Measurements from ENCODE around the gene HACD3. TPM values are rescaled to one million over a fixed set of nuclear protein-coding genes. Genes with fewer than 3 reads are reported as not detected.

Gene HACD3
- total and polyA plus RNA-seq, 2 of the 13 experiments (the other 11 are each of a cell fraction or from before 2014, with no cell fraction given) = 73.6 to 161 TPM

DNA sequence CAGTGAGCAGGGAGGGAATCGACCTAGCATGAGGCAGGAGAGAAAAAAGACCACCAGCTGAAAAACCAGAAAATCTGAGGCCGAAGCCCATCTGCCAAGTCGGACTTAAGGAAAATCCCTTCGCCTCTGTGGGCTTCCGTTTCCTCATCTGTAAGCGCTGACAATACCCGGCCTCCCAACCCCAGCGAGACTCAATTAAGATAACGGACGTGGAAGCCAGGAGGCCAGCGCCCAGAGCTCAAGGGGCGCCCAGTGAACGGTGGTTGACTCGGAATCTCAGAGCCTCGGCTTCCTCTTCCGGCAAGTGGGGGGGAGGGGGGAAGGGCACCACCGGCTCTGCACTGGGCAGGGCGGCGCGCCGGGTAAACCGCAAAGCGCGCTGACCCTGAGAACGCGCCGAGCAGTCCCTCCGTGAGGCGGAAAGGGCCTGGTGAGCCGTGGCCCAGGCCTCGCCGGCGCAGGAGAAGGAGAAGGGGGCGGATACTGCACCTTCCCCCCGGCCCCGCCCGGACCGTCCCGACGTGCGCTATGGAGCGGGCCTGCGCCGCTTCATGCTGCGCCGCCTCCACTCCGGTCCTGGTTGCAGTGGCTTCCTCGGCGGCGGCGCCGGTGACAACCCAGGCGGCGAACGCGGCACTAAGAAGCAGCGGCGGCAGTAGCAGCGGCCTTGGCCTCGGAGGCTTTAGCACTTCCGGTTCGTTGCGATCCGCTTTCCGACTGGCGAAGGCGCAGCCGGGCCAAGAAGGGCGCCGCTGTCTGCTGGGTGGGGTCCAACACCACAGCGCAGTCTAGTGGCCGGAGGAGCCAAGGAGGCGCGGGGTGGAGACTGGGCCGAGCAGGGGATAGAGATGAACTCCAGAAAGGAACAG, 13.0 kb upstream of the HACD3 start, which contains the start of gene DPP8 (continued):
- TF ChIP-seq, protein P1, sequence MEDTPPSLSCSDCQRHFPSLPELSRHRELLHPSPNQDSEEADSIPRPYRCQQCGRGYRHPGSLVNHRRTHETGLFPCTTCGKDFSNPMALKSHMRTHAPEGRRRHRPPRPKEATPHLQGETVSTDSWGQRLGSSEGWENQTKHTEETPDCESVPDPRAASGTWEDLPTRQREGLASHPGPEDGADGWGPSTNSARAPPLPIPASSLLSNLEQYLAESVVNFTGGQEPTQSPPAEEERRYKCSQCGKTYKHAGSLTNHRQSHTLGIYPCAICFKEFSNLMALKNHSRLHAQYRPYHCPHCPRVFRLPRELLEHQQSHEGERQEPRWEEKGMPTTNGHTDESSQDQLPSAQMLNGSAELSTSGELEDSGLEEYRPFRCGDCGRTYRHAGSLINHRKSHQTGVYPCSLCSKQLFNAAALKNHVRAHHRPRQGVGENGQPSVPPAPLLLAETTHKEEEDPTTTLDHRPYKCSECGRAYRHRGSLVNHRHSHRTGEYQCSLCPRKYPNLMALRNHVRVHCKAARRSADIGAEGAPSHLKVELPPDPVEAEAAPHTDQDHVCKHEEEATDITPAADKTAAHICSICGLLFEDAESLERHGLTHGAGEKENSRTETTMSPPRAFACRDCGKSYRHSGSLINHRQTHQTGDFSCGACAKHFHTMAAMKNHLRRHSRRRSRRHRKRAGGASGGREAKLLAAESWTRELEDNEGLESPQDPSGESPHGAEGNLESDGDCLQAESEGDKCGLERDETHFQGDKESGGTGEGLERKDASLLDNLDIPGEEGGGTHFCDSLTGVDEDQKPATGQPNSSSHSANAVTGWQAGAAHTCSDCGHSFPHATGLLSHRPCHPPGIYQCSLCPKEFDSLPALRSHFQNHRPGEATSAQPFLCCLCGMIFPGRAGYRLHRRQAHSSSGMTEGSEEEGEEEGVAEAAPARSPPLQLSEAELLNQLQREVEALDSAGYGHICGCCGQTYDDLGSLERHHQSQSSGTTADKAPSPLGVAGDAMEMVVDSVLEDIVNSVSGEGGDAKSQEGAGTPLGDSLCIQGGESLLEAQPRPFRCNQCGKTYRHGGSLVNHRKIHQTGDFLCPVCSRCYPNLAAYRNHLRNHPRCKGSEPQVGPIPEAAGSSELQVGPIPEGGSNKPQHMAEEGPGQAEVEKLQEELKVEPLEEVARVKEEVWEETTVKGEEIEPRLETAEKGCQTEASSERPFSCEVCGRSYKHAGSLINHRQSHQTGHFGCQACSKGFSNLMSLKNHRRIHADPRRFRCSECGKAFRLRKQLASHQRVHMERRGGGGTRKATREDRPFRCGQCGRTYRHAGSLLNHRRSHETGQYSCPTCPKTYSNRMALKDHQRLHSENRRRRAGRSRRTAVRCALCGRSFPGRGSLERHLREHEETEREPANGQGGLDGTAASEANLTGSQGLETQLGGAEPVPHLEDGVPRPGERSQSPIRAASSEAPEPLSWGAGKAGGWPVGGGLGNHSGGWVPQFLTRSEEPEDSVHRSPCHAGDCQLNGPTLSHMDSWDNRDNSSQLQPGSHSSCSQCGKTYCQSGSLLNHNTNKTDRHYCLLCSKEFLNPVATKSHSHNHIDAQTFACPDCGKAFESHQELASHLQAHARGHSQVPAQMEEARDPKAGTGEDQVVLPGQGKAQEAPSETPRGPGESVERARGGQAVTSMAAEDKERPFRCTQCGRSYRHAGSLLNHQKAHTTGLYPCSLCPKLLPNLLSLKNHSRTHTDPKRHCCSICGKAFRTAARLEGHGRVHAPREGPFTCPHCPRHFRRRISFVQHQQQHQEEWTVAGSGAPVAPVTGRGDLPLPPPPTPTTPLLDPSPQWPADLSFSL (CRISPR knock-in tag; IDR thresholded peaks at IDR 0.05) = 0 out of 2 replicates have a peak, but pooled peaks have one; percentile 38
- TF ChIP-seq PHF20 (CRISPR knock-in tag; IDR thresholded peaks at IDR 0.05) (peak; percentile 95), MBD4 (IDR thresholded peaks at IDR 0.05; ENCODE audit: borderline replicate concordance, low read length) (no peak), ESRRA (CRISPR knock-in tag; IDR thresholded peaks at IDR 0.05; ENCODE audit: low read depth) (peak; percentile 64), SIN3B (IDR thresholded peaks at IDR 0.05; ENCODE audit: low read length) (peak; percentile 69; the same call in 1 of the 2 replicates), ZNF124 (CRISPR knock-in tag; IDR thresholded peaks at IDR 0.05) (peak; percentile 66; the same call in 1 of the 2 replicates), ZNF792 (CRISPR knock-in tag; IDR thresholded peaks at IDR 0.05) (peak; percentile 87), ZBTB38 (CRISPR knock-in tag; IDR thresholded peaks at IDR 0.05) (peak; percentile 22; the same call in 1 of the 2 replicates), YEATS2 (CRISPR knock-in tag; IDR thresholded peaks at IDR 0.05; ENCODE audit: borderline replicate concordance) (peak; percentile 89), ZNF773 (CRISPR knock-in tag; IDR thresholded peaks at IDR 0.05; ENCODE audit: borderline replicate concordance) (no peak), STAG1 (CRISPR knock-in tag; IDR thresholded peaks at IDR 0.05) (no peak), HNRNPLL (IDR thresholded peaks at IDR 0.05; ENCODE audit: low read depth, low read length, poor library complexity, severe bottlenecking) (peak; percentile 74), ZNF619 (CRISPR knock-in tag; IDR thresholded peaks at IDR 0.05) (peak; percentile 92), ZNF143 (CRISPR knock-in tag; IDR thresholded peaks at IDR 0.05) (peak; percentile 68; the same call in 1 of the 2 replicates), PHF5A (CRISPR knock-in tag; IDR thresholded peaks at IDR 0.05; ENCODE audit: low read depth, unreplicated experiment) (peak; percentile 72), ZNF326 (CRISPR knock-in tag; IDR thresholded peaks at IDR 0.05; ENCODE audit: borderline replicate concordance) (no peak), TBP (CRISPR knock-in tag; IDR thresholded peaks at IDR 0.05) (peak; percentile 54; the same call in 1 of the 2 replicates), NR1H2 (CRISPR knock-in tag; IDR thresholded peaks at IDR 0.05; ENCODE audit: borderline replicate concordance, low read depth) (0 out of 2 replicates have a peak, but pooled peaks have one; percentile 55), ZNF629 (CRISPR knock-in tag; conservative IDR thresholded peaks at IDR 0.05) (peak; percentile 30; the same call in 1 of the 2 replicates)
- TF ChIP-seq, protein P2, sequence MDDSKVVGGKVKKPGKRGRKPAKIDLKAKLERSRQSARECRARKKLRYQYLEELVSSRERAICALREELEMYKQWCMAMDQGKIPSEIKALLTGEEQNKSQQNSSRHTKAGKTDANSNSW (CRISPR knock-in tag; IDR thresholded peaks at IDR 0.05; ENCODE audit: borderline replicate concordance) = no peak
- TF ChIP-seq, protein P3, sequence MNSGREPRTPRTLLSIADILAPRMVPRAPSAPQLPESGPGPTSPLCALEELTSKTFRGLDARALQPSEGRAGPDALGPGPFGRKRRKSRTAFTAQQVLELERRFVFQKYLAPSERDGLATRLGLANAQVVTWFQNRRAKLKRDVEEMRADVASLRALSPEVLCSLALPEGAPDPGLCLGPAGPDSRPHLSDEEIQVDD (CRISPR knock-in tag; IDR thresholded peaks at IDR 0.05; ENCODE audit: borderline replicate concordance) = peak; percentile 40; the same call in 1 of the 2 replicates
- TF ChIP-seq, protein P4, sequence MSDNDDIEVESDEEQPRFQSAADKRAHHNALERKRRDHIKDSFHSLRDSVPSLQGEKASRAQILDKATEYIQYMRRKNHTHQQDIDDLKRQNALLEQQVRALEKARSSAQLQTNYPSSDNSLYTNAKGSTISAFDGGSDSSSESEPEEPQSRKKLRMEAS (IDR thresholded peaks at IDR 0.05) = peak; percentile 59

Data from HepG2 (cell line).